IMR-90 (cell line): ENCODE measurements around the gene KIAA1328.

Source experiments
- CEBPB ChIP-seq: IDR thresholded peaks from 2 replicates; pipeline ENCODE4 v1.6.1; 2012; ENCODE audit warnings: low read depth, low read length, improper control_type of control experiment
- MAZ ChIP-seq: IDR thresholded peaks from 2 replicates; pipeline ENCODE4 v1.6.1; 2012; ENCODE audit warnings: low read depth, mild to moderate bottlenecking, low read length, improper control_type of control experiment, moderate library complexity, borderline replicate concordance
- MXI1 ChIP-seq: IDR thresholded peaks from 2 replicates; pipeline ENCODE4 v1.6.1; 2012; ENCODE audit warnings: low read depth, mild to moderate bottlenecking, low read length, moderate library complexity, borderline replicate concordance
- TF ChIP-seq, protein P1 (sequence below): conservative IDR thresholded peaks from 2 replicates; pipeline ENCODE4 v1.5.1; 2012; ENCODE audit warnings: mild to moderate bottlenecking, low read depth, low read length, improper control_type of control experiment
- TF ChIP-seq, protein P2 (sequence below): fragments of 150-350 bp; IDR thresholded peaks from 2 replicates; pipeline ENCODE4 v1.6.1; 2017; ENCODE audit warnings: mild to moderate bottlenecking, antibody characterized with exemption, low read length, low read depth

DNA sequence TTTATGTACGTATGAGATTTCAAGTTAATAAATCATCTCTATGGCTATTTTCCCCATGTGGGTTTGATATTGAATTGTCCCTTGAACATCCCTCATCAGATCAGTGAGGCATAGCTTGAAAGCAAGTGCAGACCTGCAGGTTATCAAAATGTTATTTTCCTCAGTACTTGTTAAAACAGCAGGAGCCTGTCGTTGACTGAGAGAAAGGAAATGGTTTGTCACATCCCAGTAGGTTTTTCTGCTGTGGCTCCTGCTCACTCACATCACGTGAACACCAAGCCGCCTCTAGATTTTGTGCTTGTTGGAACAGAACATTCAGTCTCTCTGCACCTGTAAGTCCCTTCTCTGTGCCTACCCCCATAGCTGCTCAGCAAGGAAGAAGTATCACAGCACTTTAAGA lies 396.4 kb downstream of the KIAA1328 start:
- TF ChIP-seq, protein P1, sequence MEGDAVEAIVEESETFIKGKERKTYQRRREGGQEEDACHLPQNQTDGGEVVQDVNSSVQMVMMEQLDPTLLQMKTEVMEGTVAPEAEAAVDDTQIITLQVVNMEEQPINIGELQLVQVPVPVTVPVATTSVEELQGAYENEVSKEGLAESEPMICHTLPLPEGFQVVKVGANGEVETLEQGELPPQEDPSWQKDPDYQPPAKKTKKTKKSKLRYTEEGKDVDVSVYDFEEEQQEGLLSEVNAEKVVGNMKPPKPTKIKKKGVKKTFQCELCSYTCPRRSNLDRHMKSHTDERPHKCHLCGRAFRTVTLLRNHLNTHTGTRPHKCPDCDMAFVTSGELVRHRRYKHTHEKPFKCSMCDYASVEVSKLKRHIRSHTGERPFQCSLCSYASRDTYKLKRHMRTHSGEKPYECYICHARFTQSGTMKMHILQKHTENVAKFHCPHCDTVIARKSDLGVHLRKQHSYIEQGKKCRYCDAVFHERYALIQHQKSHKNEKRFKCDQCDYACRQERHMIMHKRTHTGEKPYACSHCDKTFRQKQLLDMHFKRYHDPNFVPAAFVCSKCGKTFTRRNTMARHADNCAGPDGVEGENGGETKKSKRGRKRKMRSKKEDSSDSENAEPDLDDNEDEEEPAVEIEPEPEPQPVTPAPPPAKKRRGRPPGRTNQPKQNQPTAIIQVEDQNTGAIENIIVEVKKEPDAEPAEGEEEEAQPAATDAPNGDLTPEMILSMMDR: no peak
- TF ChIP-seq, protein P2, sequence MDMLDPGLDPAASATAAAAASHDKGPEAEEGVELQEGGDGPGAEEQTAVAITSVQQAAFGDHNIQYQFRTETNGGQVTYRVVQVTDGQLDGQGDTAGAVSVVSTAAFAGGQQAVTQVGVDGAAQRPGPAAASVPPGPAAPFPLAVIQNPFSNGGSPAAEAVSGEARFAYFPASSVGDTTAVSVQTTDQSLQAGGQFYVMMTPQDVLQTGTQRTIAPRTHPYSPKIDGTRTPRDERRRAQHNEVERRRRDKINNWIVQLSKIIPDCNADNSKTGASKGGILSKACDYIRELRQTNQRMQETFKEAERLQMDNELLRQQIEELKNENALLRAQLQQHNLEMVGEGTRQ: no peak
- TF ChIP-seq CEBPB: no peak
- TF ChIP-seq MXI1: no peak
- no peak for TF ChIP-seq MAZ
